Stomach (tissue), 9 donors: Measurements from ENCODE around the gene FAM50A. TPM values are rescaled to one million over a fixed set of nuclear protein-coding genes. Genes with fewer than 3 reads are reported as not detected.

Experiments used
- DNase-seq, 2 donors: peaks; one replicate each; pipeline versions ENCODE4 v3.0.0 to v3.0.0-alpha.2; 2013 to 2019
- H3K27ac ChIP-seq, 5 donors: fragments of 200-600 bp in 4 of 5; sonication (generic) in 4 of 5; one replicate each; pipeline ENCODE4 v1.5.1; 2013 to 2019; ENCODE audit warnings: mild to moderate bottlenecking in 1 of 5, moderate library complexity in 1 of 5
- H3K27me3 ChIP-seq, 3 donors: fragments of 200-600 bp; sonication (generic); one replicate each; pipeline ENCODE4 v1.5.1; 2017 to 2019; ENCODE audit warnings: mixed run types in 1 of 3
- H3K36me3 ChIP-seq, 4 donors: fragments of 200-600 bp; sonication (generic); 1 replicate in 3 of 4; 2 replicates in 1 of 4; pipeline ENCODE4 v1.5.1; 2016 to 2019
- H3K4me1 ChIP-seq, 4 donors: fragments of 200-600 bp; sonication (generic); one replicate each; pipeline ENCODE4 v1.5.1; 2016 to 2019
- H3K4me3 ChIP-seq, 4 donors: fragments of 200-600 bp; sonication (generic) in 3 of 4; one replicate each; pipeline ENCODE4 v1.5.1; 2016 to 2019; ENCODE audit warnings: mild to moderate bottlenecking in 1 of 4
- H3K9me3 ChIP-seq, 4 donors: fragments of 200-600 bp; sonication (generic); one replicate each; pipeline ENCODE4 v1.5.1; 2016 to 2019
- EP300 ChIP-seq: sonication (generic); formaldehyde crosslinking; IDR thresholded peaks from one replicate; pipeline ENCODE4 v1.6.1; 2017; ENCODE audit warnings: antibody characterized with exemption
- POLR2A ChIP-seq, 4 donors: fragments of 450-650 bp; IDR thresholded peaks; one replicate each; pipeline ENCODE4 v1.6.1; 2016; ENCODE audit warnings: antibody characterized with exemption in 4 of 4, control low read depth in 2 of 4, mild to moderate bottlenecking in 1 of 4, moderate library complexity in 1 of 4
- POLR2AphosphoS5 ChIP-seq, 3 donors: sonication (generic); formaldehyde crosslinking; IDR thresholded peaks; one replicate each; pipeline ENCODE4 v1.6.1; 2016; ENCODE audit warnings: antibody characterized with exemption in 3 of 3
- WGBS, 5 donors: extraction: QIAGEN DNeasy Blood & Tissue Kit in 3 of 5; methylation state at CpG; one replicate each; pipeline versions ENCODE4 v1.1.5 to v1.1.7; 2013 to 2018; 5-methylcytosine and 5-hydroxymethylcytosine counted together
- intact Hi-C: fragments of 100-400 bp; cut with DNase I; formaldehyde crosslinking; loops from one replicate; pipeline ENCODE4 v1.15.1; 2023; ENCODE audit warnings: low total_unique reads
- polyA plus RNA-seq, 3 donors: library from polyadenylated mRNA; stranded (reverse); fragments of 200-250 nt; gene quantifications; one replicate each; pipeline ENCODE4 v1.2.3, GENCODE V29; 2013
- total RNA-seq, 5 donors: library from RNA; depleted of rRNA; stranded (reverse); fragments of >200 nt; gene quantifications; one replicate each; pipeline versions ENCODE4 v1.1.0 to v1.2.3, GENCODE V29; 2014 to 2016
- TF ChIP-seq, protein P1 (sequence below), 7 experiments: fragments of 450-650 bp in 4 of 7; fragments of 200-600 bp in 3 of 7; sonication (generic) in 3 of 7; IDR thresholded peaks; one replicate each; pipeline ENCODE4 v1.5.1; 2016 to 2019; ENCODE audit warnings: antibody characterized with exemption in 7 of 7, control low read depth in 2 of 7, mild to moderate bottlenecking in 1 of 7
- donor health status: healthy with polysubstance abuse.
- donor health status: Bipolar disorder and iron deficiency.
- donor health status: healthy.

Gene FAM50A
- total and polyA plus RNA-seq, 8 donors: 16.7 to 162 (median 67.4) TPM

DNA sequence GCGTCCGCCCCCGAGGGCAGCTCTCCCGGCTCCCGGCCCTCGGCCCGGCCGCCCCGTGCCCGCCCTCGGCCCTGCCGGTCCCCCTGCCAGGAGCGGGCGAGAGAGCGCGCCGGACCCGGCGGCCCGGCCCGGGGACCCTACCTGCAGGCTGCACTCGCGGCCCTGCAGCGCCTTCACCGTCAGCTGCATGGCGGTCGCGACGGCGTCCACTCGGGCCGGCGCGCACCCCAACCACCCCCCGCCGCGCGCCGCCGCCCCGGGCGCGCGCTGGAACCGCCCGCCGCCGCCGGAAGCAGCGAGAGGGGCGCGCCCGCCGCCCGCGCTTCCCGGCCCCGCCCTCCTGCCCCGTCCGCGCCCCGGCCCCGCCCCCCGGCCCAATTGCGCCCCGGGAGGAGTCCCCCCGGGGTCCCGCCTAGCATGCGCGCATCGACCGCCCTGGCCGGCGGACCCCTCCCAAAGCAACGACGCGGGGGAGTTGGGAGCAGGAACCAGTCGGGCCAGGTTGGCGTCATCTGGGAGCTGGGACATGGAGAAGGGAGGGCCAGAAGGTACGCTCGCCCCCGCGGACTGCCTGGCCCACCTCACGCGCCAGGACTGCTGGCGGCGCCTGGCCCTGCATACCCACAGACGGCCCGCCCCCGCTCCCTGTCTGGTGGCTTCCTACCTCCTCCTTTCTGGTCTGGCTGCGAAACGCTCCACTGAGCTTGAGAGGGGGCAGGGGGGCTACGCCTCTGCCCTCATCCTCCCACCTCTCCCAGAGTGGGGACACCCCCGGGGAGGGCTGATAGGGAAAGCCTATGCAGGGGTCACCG is 42.7 kb downstream of the FAM50A start, which contains the start of gene UBL4A:
Gene UBL4A (minus strand): TSS at position 220 of the 812 bp plus-strand sequence. CDS start 31 bp downstream, at position 189.
- Histone ChIP-seq H3K4me3 (peak within 1 kb of the TSS; percentile 63 to 68 (median 66)), H3K27ac (peak within 1 kb of the TSS; percentile 83 to 91 (median 85)), H3K9me3 (no peaks in the 10 kb centered on the region), H3K27me3 (no peaks in the 10 kb centered on the region), H3K4me1 (peaks cover 0 to 57% (median 35%) of the 10 kb centered on the region in 4 donors), H3K36me3 (peaks cover 0 to 31% (median 23%) of the 10 kb centered on the region in 4 donors)
- 0 to 34% (median 19%) methylated on average over 20 to 77 of the region's 95 CpGs for WGBS, 5 donors
- peak; percentile 63 to 89 for DNase-seq
- TF ChIP-seq, protein P1, sequence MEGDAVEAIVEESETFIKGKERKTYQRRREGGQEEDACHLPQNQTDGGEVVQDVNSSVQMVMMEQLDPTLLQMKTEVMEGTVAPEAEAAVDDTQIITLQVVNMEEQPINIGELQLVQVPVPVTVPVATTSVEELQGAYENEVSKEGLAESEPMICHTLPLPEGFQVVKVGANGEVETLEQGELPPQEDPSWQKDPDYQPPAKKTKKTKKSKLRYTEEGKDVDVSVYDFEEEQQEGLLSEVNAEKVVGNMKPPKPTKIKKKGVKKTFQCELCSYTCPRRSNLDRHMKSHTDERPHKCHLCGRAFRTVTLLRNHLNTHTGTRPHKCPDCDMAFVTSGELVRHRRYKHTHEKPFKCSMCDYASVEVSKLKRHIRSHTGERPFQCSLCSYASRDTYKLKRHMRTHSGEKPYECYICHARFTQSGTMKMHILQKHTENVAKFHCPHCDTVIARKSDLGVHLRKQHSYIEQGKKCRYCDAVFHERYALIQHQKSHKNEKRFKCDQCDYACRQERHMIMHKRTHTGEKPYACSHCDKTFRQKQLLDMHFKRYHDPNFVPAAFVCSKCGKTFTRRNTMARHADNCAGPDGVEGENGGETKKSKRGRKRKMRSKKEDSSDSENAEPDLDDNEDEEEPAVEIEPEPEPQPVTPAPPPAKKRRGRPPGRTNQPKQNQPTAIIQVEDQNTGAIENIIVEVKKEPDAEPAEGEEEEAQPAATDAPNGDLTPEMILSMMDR (IDR thresholded peaks at IDR 0.05): no peak
- TF ChIP-seq POLR2AphosphoS5 (IDR thresholded peaks at IDR 0.05): peak in 2 of 3 donors; percentile 5 to 45
- intact Hi-C loops: no loop called here

DNA sequence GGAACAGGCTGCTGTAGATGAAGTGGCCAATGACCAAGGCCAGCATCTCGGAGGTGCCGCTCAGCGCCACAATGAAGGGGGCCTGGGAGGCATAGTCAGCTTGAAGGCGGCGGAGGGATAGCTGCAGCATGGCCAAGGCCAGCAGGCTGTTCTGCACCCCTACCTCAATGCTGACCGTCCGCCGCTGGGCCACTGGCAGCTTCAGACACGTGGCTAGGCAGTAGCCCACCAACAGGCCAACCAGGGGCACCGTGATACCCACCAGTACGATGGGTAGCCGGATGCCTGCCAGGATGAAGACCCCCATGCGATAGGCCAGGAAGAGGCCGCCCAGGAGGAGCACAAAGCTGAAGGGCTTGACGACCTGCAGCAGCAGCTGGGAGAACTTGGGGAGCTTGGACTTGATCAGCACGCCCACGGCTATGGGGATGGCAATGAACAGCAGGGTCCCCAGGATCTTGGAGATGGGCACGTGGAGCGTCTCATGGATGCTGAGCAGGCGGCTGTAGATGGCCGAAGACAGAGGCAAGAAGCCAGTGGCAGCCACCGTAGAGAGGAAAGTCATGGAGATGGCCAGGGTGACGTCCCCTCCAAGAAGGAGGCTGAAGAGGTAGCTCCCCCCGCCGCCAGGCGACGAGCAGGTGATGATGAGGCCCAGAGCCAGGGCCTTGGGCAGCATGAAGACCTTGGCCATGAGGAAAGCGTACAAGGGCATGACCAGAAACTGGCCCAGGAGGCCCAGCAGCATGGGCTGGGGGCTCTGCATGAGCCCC is 43.8 kb downstream of the FAM50A start:
- H3K4me3 ChIP-seq: no peak overlapping the region
- 91 to 95% (median 93%) methylated on average over 21 to 28 of the region's 28 CpGs for whole genome bisulfite sequencing, 5 donors
- intact Hi-C loops: no loop called here
- H3K4me1 ChIP-seq: peaks cover 0 to 57% (median 35%) of the 10 kb centered on the region in 4 donors
- no peak for DNase-seq
- H3K27ac ChIP-seq: peak overlapping the region in 4 of 5 donors; percentile 84 to 91 (median 85)
- no peaks in the 10 kb centered on the region for H3K27me3 ChIP-seq
- no peak for TF ChIP-seq POLR2A (IDR thresholded peaks at IDR 0.05)
- no peak for TF ChIP-seq EP300
- TF ChIP-seq, protein P1 (IDR thresholded peaks at IDR 0.05): no peak
- TF ChIP-seq POLR2AphosphoS5 (IDR thresholded peaks at IDR 0.05): no peak
- H3K36me3 ChIP-seq: peaks cover 0 to 31% (median 23%) of the 10 kb centered on the region in 4 donors
- no peaks in the 10 kb centered on the region for H3K9me3 ChIP-seq

DNA sequence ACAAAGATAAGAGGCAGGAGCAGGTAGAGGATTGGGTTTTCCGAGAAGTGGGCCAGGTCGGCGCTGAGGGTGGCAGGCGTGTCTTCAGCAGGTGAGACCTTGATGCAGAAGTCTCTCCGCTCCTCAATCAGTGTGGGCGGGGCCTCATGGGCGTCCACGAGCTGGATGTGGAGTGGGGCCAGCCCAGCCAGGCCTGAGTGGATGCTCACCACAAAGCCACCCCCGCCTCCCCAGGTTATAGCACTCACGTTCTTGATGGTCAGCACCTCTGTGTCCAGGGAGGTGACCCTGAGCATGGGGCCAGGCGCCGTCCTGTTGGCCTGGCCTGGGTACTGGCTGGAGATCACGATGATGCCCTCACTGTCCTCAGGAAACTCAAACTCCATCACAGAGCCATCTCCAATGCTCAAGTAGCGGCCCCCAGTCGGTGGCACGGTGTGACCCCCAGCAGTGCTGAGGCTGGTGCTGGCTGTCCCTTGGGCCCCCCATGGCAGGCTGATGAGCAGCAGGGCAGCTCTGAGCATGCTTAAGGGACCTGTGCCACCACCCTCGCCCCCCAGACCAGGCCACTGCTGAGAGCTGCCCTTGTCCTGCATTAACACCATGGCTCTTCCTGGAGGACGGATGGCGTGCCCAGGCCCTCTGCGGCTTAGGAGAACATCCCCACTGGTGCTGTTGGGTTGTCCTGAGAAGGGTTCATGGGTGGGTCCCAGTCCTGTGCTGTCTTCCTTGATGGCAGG is 44.6 kb downstream of the FAM50A start:
- Histone ChIP-seq H3K27ac (peak overlapping the region in 1 of 5 donors; percentile 95), H3K27me3 (no peaks in the 10 kb centered on the region), H3K4me3 (no peak overlapping the region), H3K9me3 (no peaks in the 10 kb centered on the region), H3K4me1 (peaks cover 0 to 57% (median 35%) of the 10 kb centered on the region in 4 donors), H3K36me3 (peaks cover 0 to 30% (median 22%) of the 10 kb centered on the region in 4 donors)
- WGBS, 5 donors: 80 to 94% (median 88%) methylated on average over 7 to 20 of the region's 20 CpGs
- intact Hi-C loops: no loop called here
- TF ChIP-seq EP300 (no peak), POLR2A (IDR thresholded peaks at IDR 0.05) (no peak), POLR2AphosphoS5 (IDR thresholded peaks at IDR 0.05) (no peak)
- TF ChIP-seq, protein P1 (IDR thresholded peaks at IDR 0.05): no peak
- DNase-seq: no peak

DNA sequence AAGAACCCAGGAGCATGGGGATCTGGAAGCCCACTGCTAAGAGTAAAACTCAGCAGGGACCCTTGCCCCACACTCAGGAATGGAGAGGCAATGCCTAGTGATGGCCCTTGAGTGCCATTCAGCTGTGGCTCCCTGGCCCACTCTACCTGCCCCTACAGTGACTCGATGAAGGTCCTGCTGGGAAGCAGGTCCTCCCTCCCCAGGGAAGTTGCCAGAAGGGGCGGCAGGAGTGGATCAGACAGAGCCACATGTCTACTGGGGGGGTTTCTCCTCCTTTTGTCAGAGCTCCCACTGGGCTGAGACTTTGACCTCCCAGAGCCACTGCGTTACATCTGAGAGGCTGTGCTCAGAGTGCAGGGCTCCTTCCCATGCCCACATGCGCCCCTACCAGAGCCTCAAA is 45.2 kb downstream of the FAM50A start:
- Histone ChIP-seq H3K4me3 (peak overlapping the region; percentile 55 to 61 (median 57)), H3K36me3 (peaks cover 0 to 23% (median 17%) of the 10 kb centered on the region in 4 donors), H3K9me3 (no peaks in the 10 kb centered on the region), H3K27me3 (no peaks in the 10 kb centered on the region), H3K27ac (peak overlapping the region in 4 of 5 donors; percentile 92 to 98 (median 94)), H3K4me1 (peaks cover 0 to 54% (median 31%) of the 10 kb centered on the region in 4 donors)
- intact Hi-C loops: no loop called here
- WGBS, 5 donors: 82 to 85% (median 83%) methylated on average over 1 to 4 of the region's 4 CpGs
- DNase-seq: no peak
- TF ChIP-seq, protein P1 (IDR thresholded peaks at IDR 0.05): no peak
- no peak for TF ChIP-seq POLR2AphosphoS5 (IDR thresholded peaks at IDR 0.05)
- no peak for TF ChIP-seq EP300
